ENCODE data around the gene PGAM5. TPM values are rescaled to one million over a fixed set of nuclear protein-coding genes. Genes with fewer than 3 reads are reported as not detected.

PGAM5 gene
- total RNA-seq, 1 experiment from 2014 or later: 112 TPM

DNA sequence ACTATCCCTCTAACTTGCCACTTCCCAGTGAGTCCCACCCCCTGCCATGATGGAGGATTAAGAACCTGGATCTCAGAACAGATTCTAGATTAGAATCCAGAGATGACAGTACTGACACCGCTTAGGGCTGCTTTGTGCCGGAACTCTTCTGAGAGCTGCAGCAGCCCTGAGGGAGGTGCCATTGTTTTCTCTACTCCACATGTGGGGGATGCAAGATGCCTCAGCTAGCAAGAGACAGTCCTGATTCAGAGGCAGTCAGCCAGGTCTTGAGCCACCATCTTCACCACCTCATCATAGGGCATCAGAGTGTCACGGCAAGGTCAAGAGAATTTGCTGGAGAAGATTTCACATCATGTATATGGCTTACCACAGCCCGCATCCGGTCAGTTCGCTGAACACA is 3.4 kb upstream of the PGAM5 start:
- Histone ChIP-seq H4K5ac (ENCODE audit: insufficient read length, low read depth, low read length) (no peak overlapping the region), H3K4me2 (ENCODE audit: insufficient read depth, insufficient read length, low read length) (no peak overlapping the region), H4K20me1 (ENCODE audit: control insufficient read depth, insufficient read depth, insufficient read length) (no peaks in the 10 kb centered on the region), H2BK20ac (ENCODE audit: low read depth, low read length, poor library complexity, severe bottlenecking) (no peak overlapping the region), H2BK120ac (ENCODE audit: low read depth, low read length, poor library complexity, severe bottlenecking) (no peak overlapping the region), H3K79me2 (ENCODE audit: insufficient read depth, low read length) (peaks cover 8% of the 10 kb centered on the region; the same call in 1 of the 2 replicates), H2BK5ac (ENCODE audit: insufficient read length, low read length) (no peak overlapping the region), H3K23ac (ENCODE audit: insufficient read length, low read depth, low read length) (no peak overlapping the region), H3K18ac (ENCODE audit: insufficient read length, low read depth, low read length) (no peak overlapping the region), H2AFZ (ENCODE audit: low read length) (no peak overlapping the region), H3K27me3 (ENCODE audit: insufficient read depth, low read length) (peaks cover 3% of the 10 kb centered on the region; the same call in 1 of the 2 replicates), H4K8ac (replicated peaks; ENCODE audit: insufficient read length, low read depth, low read length) (no peak overlapping the region), H3K56ac (ENCODE audit: insufficient read length, low read depth, low read length) (no peak overlapping the region), H2BK15ac (ENCODE audit: low read depth, low read length) (no peak overlapping the region), H2AK5ac (ENCODE audit: insufficient read length, low read length) (no peak overlapping the region), H3K79me1 (ENCODE audit: insufficient read depth, low read depth, low read length, poor library complexity, severe bottlenecking) (no peaks in the 10 kb centered on the region), H4K91ac (ENCODE audit: insufficient read length, low read depth, low read length) (no peak overlapping the region), H3K14ac (ENCODE audit: insufficient read depth, low read length) (no peak overlapping the region), H3K4ac (ENCODE audit: low read depth, low read length) (no peak overlapping the region), H3K4me1 (ENCODE audit: insufficient read depth, low read length) (no peaks in the 10 kb centered on the region), H3K9me3 (ENCODE audit: control insufficient read depth, low read depth, low read length) (peaks cover 4% of the 10 kb centered on the region), H2BK12ac (ENCODE audit: insufficient read length, low read depth, low read length) (no peak overlapping the region), H3K27ac (ENCODE audit: insufficient read length, low read depth, low read length) (no peak overlapping the region), H3T11ph (ENCODE audit: low read length) (no peak overlapping the region), H3K9ac (ENCODE audit: extremely low read depth, insufficient read length, low read length) (no peak overlapping the region), H3K23me2 (ENCODE audit: insufficient read length, low read depth, low read length, poor library complexity, severe bottlenecking) (peaks cover 10% of the 10 kb centered on the region)
- Mint-ChIP-seq H3K4me3 (peak overlapping the region in 1 of 2 experiments; percentile 18; a peak in 3 of 5 replicates), H3K36me3 (ENCODE audit: insufficient read depth in 1 of 3, low read depth in 3 of 3) (peaks cover 1 to 30% (median 23%) of the 10 kb centered on the region in 3 experiments; a peak in 6 of 7 replicates), H3K4me1 (peaks cover 9 to 19% of the 10 kb centered on the region in 2 experiments), H3K9me3 (peaks cover 0 to 12% of the 10 kb centered on the region in 2 experiments; a peak in 2 of 5 replicates), H3K27ac (peak overlapping the region in 1 of 3 experiments; percentile 33; a peak in 1 of 7 replicates), H3K27me3 (ENCODE audit: low read depth) (no peaks in the 10 kb centered on the region)
- TF ChIP-seq, protein P1, sequence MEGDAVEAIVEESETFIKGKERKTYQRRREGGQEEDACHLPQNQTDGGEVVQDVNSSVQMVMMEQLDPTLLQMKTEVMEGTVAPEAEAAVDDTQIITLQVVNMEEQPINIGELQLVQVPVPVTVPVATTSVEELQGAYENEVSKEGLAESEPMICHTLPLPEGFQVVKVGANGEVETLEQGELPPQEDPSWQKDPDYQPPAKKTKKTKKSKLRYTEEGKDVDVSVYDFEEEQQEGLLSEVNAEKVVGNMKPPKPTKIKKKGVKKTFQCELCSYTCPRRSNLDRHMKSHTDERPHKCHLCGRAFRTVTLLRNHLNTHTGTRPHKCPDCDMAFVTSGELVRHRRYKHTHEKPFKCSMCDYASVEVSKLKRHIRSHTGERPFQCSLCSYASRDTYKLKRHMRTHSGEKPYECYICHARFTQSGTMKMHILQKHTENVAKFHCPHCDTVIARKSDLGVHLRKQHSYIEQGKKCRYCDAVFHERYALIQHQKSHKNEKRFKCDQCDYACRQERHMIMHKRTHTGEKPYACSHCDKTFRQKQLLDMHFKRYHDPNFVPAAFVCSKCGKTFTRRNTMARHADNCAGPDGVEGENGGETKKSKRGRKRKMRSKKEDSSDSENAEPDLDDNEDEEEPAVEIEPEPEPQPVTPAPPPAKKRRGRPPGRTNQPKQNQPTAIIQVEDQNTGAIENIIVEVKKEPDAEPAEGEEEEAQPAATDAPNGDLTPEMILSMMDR (conservative IDR thresholded peaks at IDR 0.05): no peak
- no CpG with 5 or more reads among the region's 6 CpGs for WGBS (ENCODE audit: extremely low coverage, insufficient read length, low lambda C conversion rate)
- no peak for DNase-seq

Measured in H9 (cell line).